Ecto neural progenitor cell (in vitro differentiated cells): ENCODE results near the gene STRC.
"Not testable (repeated sequence)": the region's sequence is repeated elsewhere in the genome, so short reads cannot be mapped to it uniquely, and the experiment has no call there.

ENCODE experiments used
- DNase-seq: peaks from one replicate; pipeline ENCODE4 v3.0.0-alpha.2; 2018; ENCODE audit warnings: low spot score

The STRC gene

DNA sequence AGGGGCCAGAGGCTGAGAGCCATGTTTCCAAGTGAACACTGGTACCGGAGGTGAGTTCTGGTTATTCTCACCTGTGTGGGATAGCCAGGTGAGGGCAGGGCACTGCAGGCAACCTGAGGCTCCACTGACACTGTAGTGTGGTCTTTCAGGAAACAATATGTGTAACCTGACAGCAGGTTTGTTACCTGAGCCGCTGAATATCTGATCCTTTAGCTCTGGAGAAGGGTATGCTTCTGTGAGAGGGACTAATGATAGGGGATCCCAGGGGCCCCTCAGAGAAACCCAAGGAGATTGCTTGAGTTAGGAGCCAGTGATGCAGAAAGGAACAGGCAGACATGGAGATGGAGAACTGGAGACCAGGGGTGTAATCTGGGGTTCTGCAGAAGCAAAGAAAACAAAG is at the start of gene STRC:
TSS of gene STRC (minus strand) at position 101 of the 400 bp plus-strand sequence. CDS start at position 23, 78 bp downstream.
- DNase-seq = not testable (repeated sequence)

DNA sequence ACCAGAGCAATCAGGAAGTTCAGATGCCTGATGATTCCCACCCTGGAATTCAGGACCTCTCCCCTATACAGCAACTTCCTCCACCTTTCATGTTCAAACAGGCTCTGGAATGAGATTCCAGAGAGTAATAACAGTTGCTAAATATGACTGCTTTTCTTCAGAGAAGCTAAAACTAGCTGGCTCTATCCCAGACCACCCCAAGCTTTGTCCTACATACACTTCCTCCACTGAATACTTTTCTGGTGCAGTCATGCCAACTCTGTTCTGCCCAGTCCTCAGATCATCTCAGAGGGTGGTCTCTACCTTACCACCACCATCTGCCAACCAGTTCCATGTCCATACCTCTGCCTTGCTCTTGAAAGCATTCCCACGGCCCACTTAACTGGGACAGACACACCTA is 47.6 kb upstream of the STRC start:
- DNase-seq = not testable (repeated sequence)

GRCh38 chr15:43663333-43663732 is 44.7 kb upstream of the STRC start:
- DNase-seq = not testable (repeated sequence)

DNA sequence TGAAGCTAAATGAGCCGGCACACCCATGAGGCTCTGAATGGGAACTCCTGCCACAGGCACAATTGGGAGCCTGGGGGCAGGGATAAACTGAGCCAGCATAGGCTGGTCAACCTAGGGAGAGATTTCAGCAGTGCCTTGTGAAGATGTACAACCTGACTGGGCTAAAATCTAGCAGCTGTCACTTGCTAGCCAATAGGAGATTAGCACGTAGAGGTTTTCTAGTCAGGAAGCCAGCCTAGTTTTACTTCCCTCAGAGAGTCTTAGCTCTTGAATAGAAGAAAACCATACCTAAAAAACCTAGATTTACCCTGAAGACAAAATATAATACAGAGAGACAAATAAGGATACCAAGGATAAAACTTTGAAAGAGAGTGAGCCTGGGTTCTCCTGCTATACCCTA is 43.7 kb upstream of the STRC start:
- not testable (repeated sequence) for DNase-seq

GRCh38 chr15:43659727-43660126 is 41.1 kb upstream of the STRC start:
- DNase-seq = not testable (repeated sequence)

DNA sequence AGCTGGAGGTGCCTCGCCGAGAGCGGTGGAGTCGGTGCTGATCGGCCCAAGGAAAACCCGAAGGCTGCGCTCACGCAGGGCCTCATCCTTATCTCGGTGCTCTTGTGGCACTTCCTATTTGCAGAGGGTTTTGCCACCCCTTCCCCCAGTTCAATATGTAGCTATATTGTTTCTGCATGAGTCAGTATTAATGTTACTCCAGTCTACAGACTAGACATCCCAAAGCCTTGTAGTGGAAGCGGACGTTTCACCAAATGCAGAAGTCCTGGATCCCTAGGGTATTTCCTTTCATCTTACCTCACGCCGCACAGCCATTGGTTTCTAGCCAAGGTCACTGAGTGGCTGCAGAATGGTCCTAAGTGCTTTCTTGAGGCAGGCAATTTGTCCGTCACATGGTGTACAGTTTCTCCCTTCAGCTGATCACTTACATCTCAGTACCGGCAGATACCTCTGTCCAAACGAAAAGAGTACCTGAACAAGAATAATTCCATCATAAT is 30.9 kb upstream of the STRC start:
- DNase-seq = not testable (repeated sequence)

- DNase-seq = no peak
These were observed 30.2 kb upstream of the STRC start, which contains the start of gene CATSPER2 for GRCh38 chr15:43648649-43649429. TSS of gene CATSPER2 (minus strand) at chr15:43648844. CDS start at chr15:43648061, 783 bp downstream.

- not testable (repeated sequence) for DNase-seq
These were observed 20.0 kb upstream of the STRC start for GRCh38 chr15:43638464-43639204.

GRCh38 chr15:43626937-43627336 is 8.3 kb upstream of the STRC start:
- not testable (repeated sequence) for DNase-seq

DNA sequence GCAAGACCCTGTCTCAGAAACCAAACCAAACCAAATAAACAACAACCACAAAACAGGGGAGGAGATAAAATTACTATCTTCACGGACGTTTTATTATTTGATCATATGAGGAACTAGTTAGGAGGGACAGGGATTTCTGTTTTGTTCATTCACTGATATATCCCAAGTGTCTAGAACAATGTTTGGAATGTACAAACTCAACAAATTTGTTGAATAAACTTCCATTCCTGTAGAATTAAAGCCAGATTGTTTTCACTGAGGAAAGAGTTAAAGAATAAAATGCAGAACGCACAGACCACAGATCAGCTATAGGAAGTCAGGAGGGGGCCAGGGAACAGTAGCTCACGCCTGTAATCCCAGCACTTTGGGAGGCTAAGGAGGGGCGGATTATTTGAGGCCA is 6.5 kb upstream of the STRC start:
- DNase-seq = no peak

DNA sequence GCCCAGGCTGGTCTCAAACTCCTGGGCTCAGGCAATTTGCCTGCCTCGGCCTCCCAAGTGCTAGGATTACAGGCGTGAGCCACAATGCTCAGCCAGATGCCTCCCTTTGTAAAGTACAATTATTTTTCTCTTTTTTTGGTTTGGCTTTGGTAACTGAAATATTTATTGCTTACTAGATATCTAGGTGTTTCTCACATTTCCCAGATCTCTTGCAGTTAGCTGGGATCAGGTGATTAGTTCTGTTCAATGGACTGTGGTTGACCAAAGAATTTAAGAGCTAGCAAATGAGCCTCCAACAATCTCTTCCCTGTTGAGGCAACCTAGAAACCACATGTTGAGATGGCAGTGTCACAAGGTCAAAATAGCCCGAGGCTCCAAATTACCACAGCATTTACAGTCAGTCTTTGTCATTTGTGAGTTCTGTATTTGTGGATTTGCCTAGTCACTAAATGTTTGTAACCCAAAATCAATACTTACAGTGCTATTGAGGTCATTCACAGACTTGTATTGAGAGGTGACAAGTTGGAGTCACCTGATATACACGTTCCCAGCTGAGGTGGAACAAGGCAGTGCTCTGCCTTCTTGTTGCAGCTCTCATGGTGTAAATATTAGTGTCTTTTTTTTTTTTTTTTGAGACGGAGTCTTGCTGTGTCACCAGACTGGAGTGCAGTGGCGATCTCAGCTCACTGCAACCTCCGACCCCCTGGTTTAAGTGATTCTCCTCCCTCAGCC is 3.6 kb upstream of the STRC start:
- not testable (repeated sequence) for DNase-seq

- DNase-seq = not testable (repeated sequence)
These were observed 850 bp downstream of the STRC start for GRCh38 chr15:43617750-43618149.

DNA sequence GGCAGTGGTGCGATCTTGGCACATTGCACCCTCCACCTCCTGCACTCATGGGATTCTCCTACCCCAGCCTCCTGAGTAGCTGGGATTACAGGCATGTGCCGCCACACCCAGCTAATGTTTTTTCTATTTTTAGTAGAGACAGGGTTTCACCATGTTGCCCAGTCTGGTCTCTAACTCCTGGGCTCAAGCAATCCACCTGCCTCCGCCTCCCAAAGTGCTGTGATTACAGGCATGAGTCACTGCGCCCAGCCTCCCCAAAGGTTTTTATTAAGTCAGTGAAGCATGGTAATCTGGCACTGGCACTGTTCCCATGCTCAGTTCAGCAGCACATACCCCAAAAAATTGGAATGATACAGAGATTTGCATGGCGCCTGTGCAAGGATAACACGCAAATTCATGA is 16.4 kb downstream of the STRC start:
- not testable (repeated sequence) for DNase-seq

- not testable (repeated sequence) for DNase-seq
These were observed 18.4 kb downstream of the STRC start for GRCh38 chr15:43600200-43600599.

GRCh38 chr15:43599131-43599530 is 19.5 kb downstream of the STRC start:
- DNase-seq = not testable (repeated sequence)

DNA sequence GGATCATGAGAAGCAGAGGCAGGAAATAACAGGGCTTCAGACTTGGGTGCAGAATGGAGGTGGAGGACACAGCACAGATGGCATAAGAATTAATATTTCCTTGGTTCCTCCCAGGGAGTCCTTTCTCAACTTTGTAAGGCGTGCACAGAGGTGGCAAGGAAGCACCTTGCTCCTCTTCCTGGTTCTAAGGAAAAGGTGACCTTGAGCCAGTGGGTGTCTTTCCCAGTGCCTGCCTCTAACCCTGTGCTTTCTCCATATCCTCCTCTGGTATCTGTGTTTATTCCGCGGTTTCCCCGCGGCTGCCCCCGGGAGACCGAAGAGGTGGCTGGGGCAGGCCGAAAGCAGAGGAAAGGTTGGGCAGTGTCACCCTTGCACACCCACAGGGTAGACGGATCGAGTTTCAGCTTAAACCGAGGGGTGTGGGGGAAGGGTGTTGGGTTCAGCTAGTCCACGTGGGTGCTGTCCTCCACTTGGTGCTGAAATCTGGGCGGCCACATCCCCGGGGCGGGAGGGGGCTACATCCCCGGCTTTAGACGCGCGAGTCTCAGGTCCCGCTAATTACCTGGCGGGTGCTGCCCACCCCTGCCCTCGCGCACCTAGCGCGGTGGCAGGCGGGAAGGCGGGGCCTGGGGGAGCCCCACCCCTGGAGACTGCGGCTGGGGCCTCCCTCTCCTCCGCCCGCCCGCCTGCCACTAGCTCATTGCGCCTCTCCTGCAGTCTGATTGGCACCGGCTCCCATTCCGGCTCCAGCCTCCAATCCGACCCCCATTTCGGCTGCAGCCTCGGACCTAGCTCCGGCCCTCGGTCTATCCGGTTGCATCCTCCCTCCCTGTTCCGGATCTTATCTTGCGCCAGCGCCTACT is 25.0 kb downstream of the STRC start, which contains the start of gene CKMT1B:
TSS of gene CKMT1B (plus strand) at position 700 of the 863 bp plus-strand sequence. CDS start 192 bp downstream, outside the sequence.
- DNase-seq = not testable (repeated sequence)

DNA sequence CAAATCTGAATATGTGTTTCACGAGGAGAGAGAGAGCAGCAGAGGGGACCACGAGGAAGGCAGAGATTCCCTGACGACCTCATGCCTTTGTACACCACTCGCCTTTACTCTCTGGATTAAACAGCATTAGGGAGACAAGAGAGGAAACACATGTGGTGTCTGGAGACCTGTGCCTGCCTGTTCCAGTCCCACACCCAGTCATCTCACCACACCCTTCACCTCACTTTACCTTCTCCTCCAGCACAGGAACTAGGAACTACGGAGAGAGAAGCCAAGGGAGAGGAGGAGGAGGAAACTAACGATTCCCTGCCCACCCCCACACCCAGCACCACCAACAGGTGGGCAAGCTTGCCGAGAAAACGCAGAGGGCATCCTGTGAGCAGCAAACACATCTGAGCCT is 25.8 kb downstream of the STRC start:
- DNase-seq = not testable (repeated sequence)

DNA sequence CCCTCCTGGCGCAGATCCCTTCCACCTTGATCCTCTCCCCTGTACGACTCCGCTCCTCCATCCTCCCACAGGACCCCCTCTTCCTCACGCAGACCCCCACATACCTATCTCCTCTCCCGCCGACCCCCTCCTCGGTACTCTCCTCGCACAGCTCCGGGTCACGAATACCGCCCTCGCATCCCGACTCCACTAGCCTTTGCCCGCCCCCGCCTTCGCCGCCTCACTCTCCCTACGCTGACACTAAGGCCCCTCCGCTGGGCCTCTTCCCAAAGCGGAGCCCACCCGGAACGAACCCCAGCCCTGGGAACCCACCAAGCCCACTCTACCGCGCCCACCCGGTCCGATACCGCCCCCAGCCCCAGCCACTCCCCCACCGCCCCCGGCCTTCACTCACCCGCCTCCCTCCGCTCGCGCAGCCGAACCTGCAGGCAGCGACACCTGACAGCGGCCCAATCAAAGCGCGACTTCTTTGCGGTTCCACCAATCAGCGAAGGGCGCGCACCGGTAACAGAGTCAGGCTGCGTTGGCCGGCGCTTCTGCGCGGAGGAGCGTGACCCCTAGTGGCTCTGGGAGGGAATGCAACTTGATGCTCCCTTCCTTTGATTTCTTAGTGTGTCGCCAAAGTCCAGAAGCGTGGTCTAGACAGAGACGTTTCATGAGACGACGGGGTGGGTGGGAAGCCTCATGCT is 28.7 kb downstream of the STRC start, which contains the start of gene PPIP5K1:
TSS of gene PPIP5K1 (minus strand) at position 431 of the 689 bp plus-strand sequence. CDS start 5,704 bp downstream, outside the sequence.
- not testable (repeated sequence) for DNase-seq

- not testable (repeated sequence) for DNase-seq
These were observed 44.0 kb downstream of the STRC start for GRCh38 chr15:43574607-43575006.

DNA sequence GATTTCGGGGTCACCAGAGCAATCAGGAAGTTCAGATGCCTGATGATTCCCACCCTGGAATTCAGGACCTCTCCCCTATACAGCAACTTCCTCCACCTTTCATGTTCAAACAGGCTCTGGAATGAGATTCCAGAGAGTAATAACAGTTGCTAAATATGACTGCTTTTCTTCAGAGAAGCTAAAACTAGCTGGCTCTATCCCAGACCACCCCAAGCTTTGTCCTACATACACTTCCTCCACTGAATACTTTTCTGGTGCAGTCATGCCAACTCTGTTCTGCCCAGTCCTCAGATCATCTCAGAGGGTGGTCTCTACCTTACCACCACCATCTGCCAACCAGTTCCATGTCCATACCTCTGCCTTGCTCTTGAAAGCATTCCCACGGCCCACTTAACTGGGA is 52.0 kb downstream of the STRC start:
- DNase-seq = not testable (repeated sequence)
